CD14-positive monocyte (primary cell): ENCODE measurements around the gene LAMA4. TPM values are rescaled to one million over a fixed set of nuclear protein-coding genes. Genes with fewer than 3 reads are reported as not detected.
"Not testable (repeated sequence)": the region's sequence is repeated elsewhere in the genome, so short reads cannot be mapped to it uniquely, and the experiment has no call there.

Experiments
- DNase-seq, 3 donors: peaks; one replicate each; pipeline ENCODE4 v3.0.0-alpha.2; 2011 to 2022
- H2AFZ ChIP-seq: 2 replicates; pipeline ENCODE4 v1.6.0; 2012; ENCODE audit warnings: mild to moderate bottlenecking, low read depth, low read length, inconsistent platforms; ENCODE audit not compliant: insufficient read depth, poor library complexity, severe bottlenecking
- H3K27ac ChIP-seq, 2 donors: 1 replicate in 1 of 2; 2 replicates in 1 of 2; pipeline ENCODE4 v1.5.1; 2012 to 2013; ENCODE audit warnings: low read length in 2 of 2, control low read depth in 1 of 2, inconsistent platforms in 1 of 2, low read depth in 1 of 2, mild to moderate bottlenecking in 1 of 2
- H3K27me3 ChIP-seq, 2 donors: one replicate each; pipeline versions ENCODE4 v1.6.0 to v1.6.1; 2011 to 2013; ENCODE audit warnings: low read length in 2 of 2; ENCODE audit not compliant: control insufficient read depth in 2 of 2, insufficient read depth in 2 of 2
- H3K36me3 ChIP-seq, 2 donors: replicated peaks in 1 of 2; 1 replicate in 1 of 2; 2 replicates in 1 of 2; pipeline versions ENCODE4 v1.5.1 to v1.6.1; 2012 to 2013; ENCODE audit warnings: low read length in 2 of 2, control low read depth in 1 of 2, inconsistent platforms in 1 of 2, mild to moderate bottlenecking in 1 of 2; ENCODE audit not compliant: insufficient read depth in 2 of 2, control insufficient read depth in 1 of 2
- H3K4me1 ChIP-seq, 2 donors: 1 replicate in 1 of 2; 2 replicates in 1 of 2; pipeline versions ENCODE4 v1.5.1 to v1.6.1; 2012 to 2013; ENCODE audit warnings: low read length in 2 of 2, control low read depth in 1 of 2, inconsistent platforms in 1 of 2, mild to moderate bottlenecking in 1 of 2, moderate library complexity in 1 of 2; ENCODE audit not compliant: insufficient read depth in 2 of 2, control insufficient read depth in 1 of 2
- H3K4me2 ChIP-seq: replicated peaks from 2 replicates; pipeline ENCODE3; 2012; ENCODE audit warnings: low read length, moderate library complexity, mild to moderate bottlenecking; ENCODE audit not compliant: poor library complexity, severe bottlenecking; ENCODE audit errors: extremely low read depth
- H3K4me3 ChIP-seq, 3 experiments: fragments of 200-600 bp in 1 of 3; sonication (generic) in 1 of 3; replicated peaks in 1 of 3; 1 replicate in 2 of 3; 2 replicates in 1 of 3; pipeline ENCODE4 v1.5.1; 2011 to 2013; ENCODE audit warnings: low read length in 3 of 3, mild to moderate bottlenecking in 3 of 3, control low read depth in 2 of 3, low read depth in 2 of 3, inconsistent platforms in 1 of 3, moderate library complexity in 1 of 3
- H3K79me2 ChIP-seq: 2 replicates; pipeline ENCODE4 v1.6.0; 2012; ENCODE audit warnings: mild to moderate bottlenecking, control low read depth, inconsistent platforms, low read length, moderate library complexity; ENCODE audit not compliant: insufficient read depth
- H3K9ac ChIP-seq: 2 replicates; pipeline ENCODE4 v1.6.0; 2017; ENCODE audit warnings: low read length, mild to moderate bottlenecking; ENCODE audit not compliant: insufficient read depth, poor library complexity, severe bottlenecking
- H3K9me3 ChIP-seq, 2 donors: replicated peaks in 1 of 2; 1 replicate in 1 of 2; 2 replicates in 1 of 2; pipeline versions ENCODE4 v1.5.1 to v1.6.1; 2012 to 2013; ENCODE audit warnings: low read length in 2 of 2, control low read depth in 1 of 2; ENCODE audit not compliant: control insufficient read depth in 1 of 2, insufficient read depth in 1 of 2
- H4K20me1 ChIP-seq: 2 replicates; pipeline ENCODE4 v1.6.0; 2012; ENCODE audit warnings: mild to moderate bottlenecking, low read length, control low read depth, moderate library complexity; ENCODE audit not compliant: insufficient read depth
- H3K27ac Mint-ChIP-seq, 7 donors: one replicate each; pipeline ENCODE4 v1.8.0; 2020; ENCODE audit warnings: mild to moderate bottlenecking in 7 of 7, mixed read lengths in 7 of 7, moderate library complexity in 6 of 7, inconsistent platforms in 2 of 7
- H3K27me3 Mint-ChIP-seq, 3 donors: one replicate each; pipeline ENCODE4 v1.8.0; 2021 to 2022; ENCODE audit warnings: low read depth in 3 of 3, mild to moderate bottlenecking in 3 of 3, mixed read lengths in 3 of 3, moderate library complexity in 3 of 3, inconsistent platforms in 1 of 3
- H3K36me3 Mint-ChIP-seq, 2 donors: one replicate each; pipeline ENCODE4 v1.8.0; 2020; ENCODE audit warnings: mixed read lengths in 2 of 2, inconsistent platforms in 1 of 2, mild to moderate bottlenecking in 1 of 2
- H3K4me1 Mint-ChIP-seq: one replicate; pipeline ENCODE4 v1.8.0; 2020; ENCODE audit warnings: mild to moderate bottlenecking, mixed read lengths
- H3K4me3 Mint-ChIP-seq, 2 donors: one replicate each; pipeline ENCODE4 v1.8.0; 2020; ENCODE audit warnings: mild to moderate bottlenecking in 2 of 2, mixed read lengths in 2 of 2, moderate library complexity in 1 of 2
- H3K9me3 Mint-ChIP-seq, 7 donors: one replicate each; pipeline ENCODE4 v1.8.0; 2020 to 2022; ENCODE audit warnings: mixed read lengths in 7 of 7, mild to moderate bottlenecking in 6 of 7, moderate library complexity in 6 of 7, inconsistent platforms in 2 of 7
- CTCF ChIP-seq: fragments of 200-600 bp; IDR thresholded peaks from one replicate; pipeline ENCODE4 v1.8.0; 2022; ENCODE audit warnings: antibody characterized with exemption, mild to moderate bottlenecking
- WGBS: methylation state at CpG from one replicate; pipeline ENCODE4 v1.1.5; 2013; ENCODE audit warnings: missing lambda C conversion rate; ENCODE audit not compliant: insufficient coverage; 5-methylcytosine and 5-hydroxymethylcytosine counted together
- intact Hi-C, 2 donors: fragments of 100-400 bp; cut with micrococcal nuclease; formaldehyde crosslinking; loops; one replicate each; pipeline versions ENCODE4 v1.15.0 to v1.15.1; 2023
- polyA plus RNA-seq, 3 donors: library from polyadenylated mRNA; depleted of rRNA in 1 of 3; unstranded in 2 of 3; stranded (reverse) in 1 of 3; fragments of 300-500 nt in 2 of 3; fragments of >200 nt in 1 of 3; fragmentation: Illumina TruSeq in 2 of 3; gene quantifications; 1 replicate in 2 of 3; 2 replicates in 1 of 3; pipeline ENCODE4 v1.2.3, GENCODE V29; 2012 to 2021

The LAMA4 gene
- polyA plus RNA-seq, 3 donors, result not detected

GRCh38 chr6:112203577-112204349, 50.6 kb downstream of the LAMA4 start:
- no peaks in the 10 kb centered on the region for H4K20me1 ChIP-seq
- Mint-ChIP-seq H3K4me3 (no peak overlapping the region), H3K36me3 (no peaks in the 10 kb centered on the region), H3K27me3 (peaks cover 2 to 6% (median 2%) of the 10 kb centered on the region in 3 donors), H3K4me1 (no peaks in the 10 kb centered on the region), H3K9me3 (peaks cover 0 to 5% (median 2%) of the 10 kb centered on the region in 7 donors), H3K27ac (no peak overlapping the region)
- H3K27me3 ChIP-seq, result no peaks in the 10 kb centered on the region
- H3K4me1 ChIP-seq, result no peaks in the 10 kb centered on the region
- intact Hi-C loops, result no loop called here
- no peak overlapping the region for H3K4me2 ChIP-seq
- TF ChIP-seq CTCF, result no peak
- H3K9ac ChIP-seq, result no peak overlapping the region
- H2AFZ ChIP-seq, result no peak overlapping the region
- H3K36me3 ChIP-seq, result no peaks in the 10 kb centered on the region
- H3K9me3 ChIP-seq, result peaks cover 0 to 4% of the 10 kb centered on the region in 2 donors
- no peak overlapping the region for H3K27ac ChIP-seq
- H3K4me3 ChIP-seq, result no peak overlapping the region
- no peak for DNase-seq
- WGBS, result no CpG with 5 or more reads among the region's 6 CpGs
- H3K79me2 ChIP-seq, result no peaks in the 10 kb centered on the region

- H3K27me3 Mint-ChIP-seq, result peaks cover 2 to 6% (median 2%) of the 10 kb centered on the region in 3 donors
- intact Hi-C loops, result no loop called here
- H3K4me3 ChIP-seq, result no peak overlapping the region
- peaks cover 0 to 4% of the 10 kb centered on the region in 2 donors for H3K9me3 ChIP-seq
- no peaks in the 10 kb centered on the region for H3K79me2 ChIP-seq
- H3K4me2 ChIP-seq, result no peak overlapping the region
- no peak overlapping the region for H2AFZ ChIP-seq
- H3K4me3 Mint-ChIP-seq, result no peak overlapping the region
- no peak overlapping the region for H3K9ac ChIP-seq
- peaks cover 0 to 5% (median 2%) of the 10 kb centered on the region in 7 donors for H3K9me3 Mint-ChIP-seq
- H3K36me3 ChIP-seq, result no peaks in the 10 kb centered on the region
- no peak for TF ChIP-seq CTCF
- H4K20me1 ChIP-seq, result no peaks in the 10 kb centered on the region
- no peak overlapping the region for H3K27ac Mint-ChIP-seq
- H3K27ac ChIP-seq, result no peak overlapping the region
- 87% methylated on average over 6 of the region's 12 CpGs for WGBS
- DNase-seq, result no peak
- H3K4me1 Mint-ChIP-seq, result no peaks in the 10 kb centered on the region
- no peaks in the 10 kb centered on the region for H3K36me3 Mint-ChIP-seq
- H3K4me1 ChIP-seq, result no peaks in the 10 kb centered on the region
- no peaks in the 10 kb centered on the region for H3K27me3 ChIP-seq
Observed at GRCh38 chr6:112202639-112203341, 51.6 kb downstream of the LAMA4 start.

GRCh38 chr6:112200185-112200914, 54.0 kb downstream of the LAMA4 start:
- H3K79me2 ChIP-seq, H3K27ac ChIP-seq, H3K9me3 Mint-ChIP-seq, H3K27ac Mint-ChIP-seq, H3K36me3 Mint-ChIP-seq, H3K9ac ChIP-seq, H3K4me2 ChIP-seq, H3K36me3 ChIP-seq, H3K4me3 ChIP-seq, H3K27me3 Mint-ChIP-seq, DNase-seq, H3K27me3 ChIP-seq, H3K4me1 ChIP-seq, H3K4me1 Mint-ChIP-seq, H3K4me3 Mint-ChIP-seq, H2AFZ ChIP-seq, H3K9me3 ChIP-seq, H4K20me1 ChIP-seq, intact Hi-C loops: not testable (repeated sequence)
- no CpG with 5 or more reads among the region's 2 CpGs for WGBS
